HEK293T (cell line): ENCODE results near the gene C16orf46.

Experiments used
- CTCF ChIA-PET: fragments of 350-600 bp; formaldehyde crosslinking; extraction: SDS; loops from one replicate; lab custom pipeline; 2021; ENCODE audit warnings: antibody characterized with exemption, inconsistent platforms; lab: Yijun Ruan, JAX
- POLR2A ChIA-PET: fragments of 350-600 bp; formaldehyde crosslinking; extraction: SDS; loops from one replicate; lab custom pipeline; 2020; ENCODE audit warnings: antibody characterized with exemption, inconsistent platforms; lab: Yijun Ruan, JAX
- DNase-seq: peaks from one replicate; pipeline ENCODE4 v3.0.0; 2012; ENCODE audit warnings: mixed read lengths; ENCODE audit errors: extremely low spot score
- ARNT ChIP-seq: fragments of 450-650 bp; IDR thresholded peaks from 2 replicates; pipeline ENCODE4 v1.6.1; 2017; ENCODE audit warnings: mild to moderate bottlenecking
- BHLHE40 ChIP-seq: fragments of 450-650 bp; IDR thresholded peaks from 2 replicates; pipeline ENCODE4 v1.6.1; 2016; ENCODE audit warnings: mild to moderate bottlenecking, moderate library complexity, borderline replicate concordance
- CTBP1 ChIP-seq: fragments of 450-650 bp; IDR thresholded peaks from 2 replicates; pipeline ENCODE4 v1.6.1; 2016; ENCODE audit warnings: borderline replicate concordance
- ELF4 ChIP-seq: fragments of 450-650 bp; IDR thresholded peaks from 2 replicates; pipeline ENCODE4 v1.6.1; 2017; ENCODE audit warnings: antibody characterized with exemption
- FOXA1 ChIP-seq: fragments of 450-650 bp; IDR thresholded peaks from 2 replicates; pipeline ENCODE4 v1.6.1; 2016; ENCODE audit warnings: mild to moderate bottlenecking
- FOXK2 ChIP-seq: fragments of 450-650 bp; IDR thresholded peaks from 2 replicates; pipeline ENCODE4 v1.6.1; 2016; ENCODE audit warnings: mild to moderate bottlenecking
- FOXM1 ChIP-seq: fragments of 450-650 bp; IDR thresholded peaks from 2 replicates; pipeline ENCODE4 v1.6.1; 2017; ENCODE audit warnings: mild to moderate bottlenecking, borderline replicate concordance
- HDGF ChIP-seq: fragments of 450-650 bp; IDR thresholded peaks from 2 replicates; pipeline ENCODE4 v1.6.1; 2017; ENCODE audit warnings: antibody characterized with exemption, borderline replicate concordance
- L3MBTL2 ChIP-seq: fragments of 450-650 bp; conservative IDR thresholded peaks from 2 replicates; pipeline ENCODE4 v1.6.1; 2016; ENCODE audit warnings: mild to moderate bottlenecking
- LEF1 ChIP-seq: fragments of 450-650 bp; IDR thresholded peaks from 2 replicates; pipeline ENCODE4 v1.6.1; 2017; ENCODE audit warnings: mild to moderate bottlenecking, borderline replicate concordance
- NFRKB ChIP-seq: fragments of 450-650 bp; IDR thresholded peaks from 2 replicates; pipeline ENCODE4 v1.6.1; 2016; ENCODE audit warnings: mild to moderate bottlenecking, moderate library complexity
- SP1 ChIP-seq: fragments of 450-650 bp; IDR thresholded peaks from 2 replicates; pipeline ENCODE4 v1.6.1; 2017
- SUZ12 ChIP-seq: fragments of 450-650 bp; IDR thresholded peaks from 2 replicates; pipeline ENCODE4 v1.6.1; 2016; ENCODE audit warnings: mild to moderate bottlenecking
- TARDBP ChIP-seq: fragments of 450-650 bp; IDR thresholded peaks from 2 replicates; pipeline ENCODE4 v1.6.1; 2016
- ZNF384 ChIP-seq: fragments of 450-650 bp; IDR thresholded peaks from 2 replicates; pipeline ENCODE4 v1.6.1; 2016
- TF ChIP-seq, protein P1 (sequence below): fragments of 450-650 bp; IDR thresholded peaks from 2 replicates; pipeline ENCODE4 v1.6.1; 2016

Gene C16orf46

DNA sequence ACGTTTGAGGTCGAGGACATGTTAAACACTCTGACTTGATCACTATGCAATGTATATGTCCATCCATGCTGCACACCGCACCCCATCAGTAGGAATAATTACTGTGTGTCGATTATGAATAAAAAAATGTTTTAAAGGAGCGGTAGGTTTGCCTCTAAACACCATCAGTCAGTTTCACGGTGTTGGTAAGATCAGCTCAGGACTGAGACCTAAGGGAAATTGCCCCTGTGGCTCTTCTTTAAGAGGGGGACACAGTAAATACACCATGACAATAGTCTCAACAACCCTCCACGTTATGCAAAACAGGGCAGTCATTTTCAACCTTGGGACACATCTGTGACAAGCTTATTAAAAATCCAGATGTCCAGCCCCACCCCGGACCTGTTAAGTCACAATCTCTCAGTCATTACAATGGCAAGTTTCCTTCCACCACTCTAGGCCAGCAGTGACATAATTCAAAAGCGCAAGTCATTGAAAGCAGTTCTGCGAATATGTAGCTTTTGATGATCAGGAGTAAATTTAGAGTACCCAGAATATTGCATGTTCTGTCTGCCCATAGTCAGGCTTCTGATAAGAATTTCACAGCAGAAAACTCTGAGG is 40.2 kb downstream of the C16orf46 start:
- TF ChIP-seq, protein P1, sequence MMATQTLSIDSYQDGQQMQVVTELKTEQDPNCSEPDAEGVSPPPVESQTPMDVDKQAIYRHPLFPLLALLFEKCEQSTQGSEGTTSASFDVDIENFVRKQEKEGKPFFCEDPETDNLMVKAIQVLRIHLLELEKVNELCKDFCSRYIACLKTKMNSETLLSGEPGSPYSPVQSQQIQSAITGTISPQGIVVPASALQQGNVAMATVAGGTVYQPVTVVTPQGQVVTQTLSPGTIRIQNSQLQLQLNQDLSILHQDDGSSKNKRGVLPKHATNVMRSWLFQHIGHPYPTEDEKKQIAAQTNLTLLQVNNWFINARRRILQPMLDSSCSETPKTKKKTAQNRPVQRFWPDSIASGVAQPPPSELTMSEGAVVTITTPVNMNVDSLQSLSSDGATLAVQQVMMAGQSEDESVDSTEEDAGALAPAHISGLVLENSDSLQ, result no peak
- no peak for TF ChIP-seq LEF1
- no peak for TF ChIP-seq HDGF
- no peak for TF ChIP-seq L3MBTL2
- no peak for TF ChIP-seq CTBP1
- TF ChIP-seq NFRKB, result no peak
- no peak for TF ChIP-seq SUZ12
- TF ChIP-seq ELF4, result no peak
- no peak for TF ChIP-seq ARNT
- TF ChIP-seq SP1, result no peak
- TF ChIP-seq FOXK2, result no peak

DNA sequence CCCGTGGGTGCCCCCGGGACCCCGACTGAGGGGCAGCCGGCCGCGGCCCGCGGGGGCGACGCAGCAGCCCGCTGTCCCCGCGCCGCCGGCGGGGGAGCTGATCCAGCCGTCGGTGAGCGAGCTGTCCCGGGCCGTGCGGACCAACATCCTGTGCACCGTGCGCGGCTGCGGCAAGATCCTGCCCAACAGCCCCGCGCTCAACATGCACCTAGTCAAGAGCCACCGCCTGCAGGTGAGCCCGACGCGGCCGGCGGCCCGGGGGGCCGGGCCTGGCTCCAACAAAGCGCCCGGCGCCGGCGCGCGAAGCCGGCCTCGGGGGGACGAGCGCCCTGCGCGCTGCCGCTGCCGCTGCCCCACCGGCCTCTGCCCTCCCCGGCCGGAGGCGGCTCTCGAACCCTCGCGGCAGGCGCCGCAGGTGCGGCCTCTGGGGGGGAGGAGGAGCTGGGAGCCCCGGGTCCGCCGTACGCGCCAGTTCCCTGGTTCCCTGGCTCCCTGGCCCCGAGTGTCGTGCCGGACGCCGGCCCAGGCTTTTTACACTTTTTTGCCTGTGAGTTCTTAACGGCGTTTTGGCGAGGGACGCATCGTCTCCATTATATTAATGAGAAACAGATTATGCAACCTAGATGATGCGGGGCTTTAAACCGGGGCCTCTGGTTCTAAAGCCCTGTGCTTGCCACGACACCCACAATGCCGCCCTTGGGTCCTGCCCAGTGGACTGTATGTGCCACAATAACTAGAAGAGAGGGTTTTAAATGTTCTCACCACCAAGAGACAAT is 40.9 kb downstream of the C16orf46 start:
- TF ChIP-seq ARNT, result no peak
- no peak for TF ChIP-seq TARDBP
- TF ChIP-seq, protein P1, result no peak
- TF ChIP-seq FOXK2, result no peak
- TF ChIP-seq FOXM1, result no peak
- no peak for TF ChIP-seq BHLHE40
- TF ChIP-seq NFRKB, result no peak
- TF ChIP-seq ZNF384, result no peak
- no peak for TF ChIP-seq L3MBTL2
- TF ChIP-seq ELF4, result no peak
- TF ChIP-seq SUZ12, result no peak
- no peak for TF ChIP-seq FOXA1
- TF ChIP-seq SP1, result no peak
- no peak for TF ChIP-seq LEF1
- TF ChIP-seq CTBP1, result no peak
- no peak for TF ChIP-seq HDGF
- POLR2A ChIA-PET, result interaction anchor here (0.7 to 1.6 kb wide), 5 partner anchors 29 to 718 kb away, joined by 3 to 14 read pairs (median 4); partner anchors contain the start of genes C16orf46, CENPN and CMC2
- CTCF ChIA-PET, result interaction anchor here (0.7 to 1.6 kb wide), 6 partner anchors 10 to 158 kb away, joined by 3 read pairs; no protein-coding TSS in a partner anchor
- DNase-seq, result peak; percentile 60

More for the DNA sequence above, 40.2 kb downstream of the C16orf46 start:
- ChIA-PET POLR2A (interaction anchor here (0.7 to 1.6 kb wide), 6 partner anchors 30 to 718 kb away, joined by 3 to 14 read pairs (median 4); partner anchors contain the start of genes C16orf46, CENPN and CMC2), CTCF (interaction anchor here (0.7 to 1.6 kb wide), 4 partner anchors 32 to 62 kb away, joined by 3 to 4 read pairs (median 3); no protein-coding TSS in a partner anchor)
- no peak for DNase-seq

- CTCF ChIA-PET, result interaction anchor here (0.7 to 1.2 kb wide), 5 partner anchors 10 to 158 kb away, joined by 3 read pairs; no protein-coding TSS in a partner anchor
Observed at GRCh38 chr16:81035398-81035974, 41.6 kb downstream of the C16orf46 start, which contains the start of gene ATMIN. Gene ATMIN, plus strand, starts transcription at chr16:81035842. Its CDS starts 29 bp downstream, at chr16:81035871.

DNA sequence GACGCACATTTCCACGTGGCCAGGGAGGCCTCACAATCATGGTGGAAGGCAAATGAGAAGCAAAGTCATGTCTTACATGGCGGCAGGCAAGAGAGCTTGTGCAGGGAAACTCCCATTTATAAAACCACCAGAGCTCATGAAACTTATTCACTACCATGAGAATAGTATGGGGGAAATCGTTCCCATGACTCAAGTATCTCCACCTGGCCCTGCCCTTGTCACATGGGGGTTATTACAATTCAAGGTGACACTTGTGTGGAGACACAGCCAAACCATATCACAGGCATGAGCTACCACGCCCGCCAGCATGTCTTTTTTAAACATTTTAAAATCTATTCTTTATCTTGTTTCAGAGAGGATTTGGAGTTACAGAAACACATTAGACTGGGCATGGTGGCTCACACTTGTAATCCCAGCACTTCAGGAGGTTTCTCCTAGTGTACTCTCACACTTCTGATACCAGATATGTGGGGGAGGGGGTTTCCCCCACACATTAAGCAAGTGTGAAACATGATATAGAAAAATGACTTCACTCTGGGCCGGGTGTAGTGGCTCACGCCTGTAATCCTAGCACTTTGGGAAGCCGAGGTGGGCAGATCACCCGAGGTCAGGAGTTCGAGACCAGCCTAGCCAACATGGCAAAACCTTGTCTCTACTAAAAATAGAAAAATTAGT is 47.0 kb downstream of the C16orf46 start:
- CTCF ChIA-PET, result interaction anchor here (0.7 kb wide), 1 partner anchor 56 kb away, joined by 3 read pairs; no protein-coding TSS in a partner anchor
- TF ChIP-seq FOXA1, result no peak
- TF ChIP-seq FOXM1, result no peak
- TF ChIP-seq LEF1, result no peak
- TF ChIP-seq, protein P1, result no peak
- no peak for TF ChIP-seq FOXK2
- TF ChIP-seq NFRKB, result no peak
- no peak for TF ChIP-seq SUZ12
- no peak for TF ChIP-seq BHLHE40
- no peak for TF ChIP-seq ARNT
- no peak for TF ChIP-seq ZNF384
- no peak for TF ChIP-seq SP1
- no peak for TF ChIP-seq L3MBTL2
- no peak for TF ChIP-seq TARDBP
- no peak for TF ChIP-seq CTBP1
- no peak for TF ChIP-seq ELF4
- TF ChIP-seq HDGF, result no peak
- POLR2A ChIA-PET, result interaction anchor here (1.1 kb wide), 1 partner anchor 23 kb away, joined by 3 read pairs; the partner anchor contains the start of genes CENPN and CMC2
- no peak for DNase-seq

More at GRCh38 chr16:81035398-81035974, 41.6 kb downstream of the C16orf46 start, which contains the start of gene ATMIN:
- POLR2A ChIA-PET, result interaction anchor here (1.6 kb wide), 2 partner anchors 31 to 41 kb away, joined by 4 to 14 read pairs; partner anchors contain the start of gene C16orf46
- DNase-seq, result peak; percentile 96
- TF ChIP-seq CTBP1 (0 out of 2 replicates have a peak, but pooled peaks have one; percentile 8), ARNT (peak; percentile 16; the same call in 1 of the 2 replicates), NFRKB (no peak), SUZ12 (no peak), FOXK2 (no peak), L3MBTL2 (no peak), FOXM1 (no peak)

DNA sequence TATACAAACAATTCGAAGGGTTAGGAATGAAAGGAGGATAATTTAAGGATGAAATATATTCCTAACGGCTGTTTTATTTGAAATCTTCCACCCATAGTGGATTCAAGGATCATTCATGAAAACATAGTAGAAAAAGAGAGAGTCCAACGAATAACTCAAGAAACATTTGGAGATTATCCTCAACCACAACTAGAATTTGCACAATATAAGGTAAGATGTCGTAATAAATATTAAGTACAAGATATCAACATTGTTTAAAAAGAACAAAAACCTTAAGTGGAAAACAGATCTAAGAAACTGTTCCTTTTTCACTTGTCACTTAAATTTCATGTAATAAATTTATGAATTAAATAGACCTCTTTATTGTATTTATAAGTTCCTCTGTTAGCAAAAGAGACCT is 50.6 kb downstream of the C16orf46 start:
- DNase-seq, result no peak
- POLR2A ChIA-PET, result no interaction called here
- no peak for TF ChIP-seq HDGF
- TF ChIP-seq LEF1, result no peak
- no peak for TF ChIP-seq SUZ12
- TF ChIP-seq, protein P1, result no peak
- no peak for TF ChIP-seq SP1
- TF ChIP-seq L3MBTL2, result no peak
- no peak for TF ChIP-seq CTBP1
- TF ChIP-seq FOXA1, result no peak
- no peak for TF ChIP-seq BHLHE40
- TF ChIP-seq FOXM1, result no peak
- no peak for TF ChIP-seq NFRKB
- TF ChIP-seq ELF4, result no peak
- TF ChIP-seq ARNT, result no peak
- TF ChIP-seq TARDBP, result no peak
- TF ChIP-seq ZNF384, result no peak
- no peak for TF ChIP-seq FOXK2
- CTCF ChIA-PET, result no interaction called here
